Muscle of leg (tissue), 11 donors: ENCODE results near the gene CUX1. TPM values are rescaled to one million over a fixed set of nuclear protein-coding genes. Genes with fewer than 3 reads are reported as not detected.
"Not testable (repeated sequence)": the region's sequence is repeated elsewhere in the genome, so short reads cannot be mapped to it uniquely, and the experiment has no call there.

Experiments used
- DNase-seq: peaks from one replicate; pipeline ENCODE4 v3.0.0; 2013
- H3K27ac ChIP-seq: one replicate; pipeline ENCODE4 v1.5.1; 2013; ENCODE audit warnings: mild to moderate bottlenecking, low read length, control low read depth
- H3K27me3 ChIP-seq: one replicate; pipeline ENCODE4 v1.6.1; 2013; ENCODE audit warnings: low read length; ENCODE audit not compliant: control insufficient read depth, insufficient read depth
- H3K36me3 ChIP-seq: one replicate; pipeline ENCODE4 v1.6.1; 2013; ENCODE audit warnings: low read length; ENCODE audit not compliant: control insufficient read depth, insufficient read depth
- H3K4me1 ChIP-seq: one replicate; pipeline ENCODE4 v1.6.1; 2013; ENCODE audit warnings: low read length; ENCODE audit not compliant: control insufficient read depth, insufficient read depth
- H3K4me3 ChIP-seq: one replicate; pipeline ENCODE4 v1.5.1; 2013; ENCODE audit warnings: low read length, control low read depth
- H3K9me3 ChIP-seq: replicated peaks from 2 replicates; pipeline ENCODE4 v1.6.1; 2013; ENCODE audit warnings: low read depth, low read length; ENCODE audit not compliant: control insufficient read depth
- WGBS: methylation state at CpG from one replicate; pipeline ENCODE4 v1.1.5; 2013; ENCODE audit warnings: missing lambda C conversion rate; ENCODE audit not compliant: insufficient coverage; 5-methylcytosine and 5-hydroxymethylcytosine counted together
- polyA plus RNA-seq, 8 donors: library from polyadenylated mRNA; unstranded; fragments of 120-200 nt; gene quantifications; one replicate each; pipeline versions ENCODE4 v1.2.1 to v1.2.3, GENCODE V29; 2013; ENCODE audit warnings: inconsistent platforms in 1 of 8, low replicate concordance in 1 of 8; ENCODE audit not compliant: insufficient read length in 8 of 8, insufficient read depth in 1 of 8
- total RNA-seq: library from RNA; stranded (reverse); fragments of 120-200 nt; gene quantifications from one replicate; pipeline ENCODE4 v1.2.4, GENCODE V29; 2013

Gene CUX1
- total and polyA plus RNA-seq, 9 donors: 29.4 to 46.9 (median 40.8) TPM

DNA sequence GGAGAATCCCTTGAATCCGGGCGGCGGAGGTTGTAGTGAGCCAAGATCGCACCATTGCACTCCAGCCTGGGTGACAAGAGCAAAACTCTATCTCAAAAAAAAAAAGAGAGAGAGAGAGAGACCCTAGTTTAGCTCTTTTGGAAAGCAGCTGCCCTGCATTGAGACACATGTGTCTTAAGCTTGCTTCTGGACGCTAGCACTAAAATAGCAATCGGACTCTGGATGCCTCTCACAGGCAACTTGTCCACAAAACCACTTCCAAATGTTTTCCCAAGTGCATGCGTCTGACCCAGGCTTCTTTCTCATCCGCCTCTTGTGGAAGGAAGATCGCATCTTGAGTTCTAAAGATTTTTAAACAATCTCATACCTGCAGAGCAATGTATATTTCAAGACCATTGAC is 182.7 kb downstream of the CUX1 start:
- Histone ChIP-seq H3K4me3 (no peak overlapping the region), H3K27me3 (no peaks in the 10 kb centered on the region), H3K9me3 (no peaks in the 10 kb centered on the region), H3K36me3 (no peaks in the 10 kb centered on the region), H3K27ac (no peak overlapping the region), H3K4me1 (peaks cover 39% of the 10 kb centered on the region)
- WGBS: 20% methylated on average over 3 of the region's 9 CpGs
- DNase-seq: peak; percentile 79

DNA sequence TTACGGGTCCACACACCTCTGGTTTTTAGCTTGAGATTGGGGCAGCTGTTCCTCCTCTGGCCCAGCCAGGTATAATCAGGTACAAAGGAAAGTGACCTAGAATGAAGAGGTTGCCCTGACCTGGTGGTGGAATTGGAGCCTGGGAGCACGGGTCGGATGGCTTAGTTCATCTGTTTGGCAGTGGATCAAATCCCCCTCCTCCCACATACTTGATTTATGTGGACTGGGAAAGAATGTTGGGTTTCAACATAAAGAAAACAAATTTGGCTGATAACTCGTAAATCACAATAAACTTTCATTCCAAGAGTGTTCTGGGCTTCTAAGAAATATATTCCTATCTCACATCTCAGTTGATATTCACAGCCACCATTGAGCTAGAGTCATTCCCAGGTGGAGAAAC is 186.8 kb downstream of the CUX1 start:
- no peak for DNase-seq
- no peak overlapping the region for H3K27ac ChIP-seq
- H3K4me1 ChIP-seq: peaks cover 26% of the 10 kb centered on the region
- H3K27me3 ChIP-seq: no peaks in the 10 kb centered on the region
- no peaks in the 10 kb centered on the region for H3K9me3 ChIP-seq
- WGBS: 75% methylated on average over 1 of the region's 4 CpGs
- H3K4me3 ChIP-seq: no peak overlapping the region
- no peaks in the 10 kb centered on the region for H3K36me3 ChIP-seq

DNA sequence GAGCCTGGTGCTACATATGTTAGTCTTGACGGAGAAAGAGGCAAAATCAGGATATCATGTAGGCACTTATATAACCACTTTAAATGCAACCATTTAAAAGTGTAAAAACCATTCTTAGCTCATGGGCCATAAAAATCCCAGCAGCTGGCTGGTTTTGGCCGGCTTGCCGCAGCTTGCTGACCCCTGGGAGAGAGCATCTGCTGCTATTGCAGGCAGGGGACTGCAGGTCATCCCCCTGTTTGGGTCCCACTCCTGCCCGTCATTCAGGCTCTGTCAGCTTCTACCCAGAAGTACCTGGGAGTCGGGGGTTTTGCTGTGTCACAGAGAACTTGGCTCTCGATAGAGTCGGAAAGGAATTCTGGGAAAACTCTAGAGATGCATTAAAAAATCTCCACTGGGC is 187.4 kb downstream of the CUX1 start:
- no peak overlapping the region for H3K27ac ChIP-seq
- DNase-seq: peak; percentile 33
- H3K36me3 ChIP-seq: no peaks in the 10 kb centered on the region
- no peak overlapping the region for H3K4me3 ChIP-seq
- H3K4me1 ChIP-seq: peaks cover 20% of the 10 kb centered on the region
- no peaks in the 10 kb centered on the region for H3K27me3 ChIP-seq
- 33% methylated on average over 6 of the region's 7 CpGs for WGBS
- no peaks in the 10 kb centered on the region for H3K9me3 ChIP-seq

DNA sequence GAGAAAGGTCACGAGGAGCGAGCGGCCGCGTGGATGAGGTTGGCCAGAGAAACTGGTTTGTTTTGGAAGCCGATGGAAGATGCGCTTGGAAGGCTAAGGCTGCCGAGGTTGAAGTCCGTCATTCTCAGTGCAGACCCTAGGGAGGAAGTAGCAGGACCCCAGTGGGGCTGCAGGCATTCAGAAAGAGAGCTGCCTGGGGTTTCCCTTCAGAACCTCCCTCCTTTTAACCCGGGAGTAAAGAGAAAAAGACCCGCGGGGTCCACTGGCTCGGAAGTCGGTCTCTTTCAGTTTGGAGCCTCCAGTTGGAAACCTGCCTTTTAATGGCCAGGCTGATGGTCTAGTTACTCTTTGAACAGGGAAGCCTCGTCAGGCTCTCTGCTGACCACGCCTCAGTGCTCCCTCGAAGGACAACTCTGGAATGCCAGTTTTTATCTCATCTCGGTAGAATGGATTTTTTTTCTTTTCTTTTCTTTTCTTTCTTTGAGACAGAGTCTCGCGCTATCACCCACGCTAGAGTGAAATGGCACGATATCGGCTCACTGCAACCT is 188.6 kb downstream of the CUX1 start:
- Histone ChIP-seq H3K27me3 (no peaks in the 10 kb centered on the region), H3K4me1 (peaks cover 11% of the 10 kb centered on the region), H3K9me3 (no peaks in the 10 kb centered on the region), H3K27ac (no peak overlapping the region), H3K4me3 (no peak overlapping the region), H3K36me3 (no peaks in the 10 kb centered on the region)
- DNase-seq: no peak
- WGBS: 76% methylated on average over 13 of the region's 23 CpGs

DNA sequence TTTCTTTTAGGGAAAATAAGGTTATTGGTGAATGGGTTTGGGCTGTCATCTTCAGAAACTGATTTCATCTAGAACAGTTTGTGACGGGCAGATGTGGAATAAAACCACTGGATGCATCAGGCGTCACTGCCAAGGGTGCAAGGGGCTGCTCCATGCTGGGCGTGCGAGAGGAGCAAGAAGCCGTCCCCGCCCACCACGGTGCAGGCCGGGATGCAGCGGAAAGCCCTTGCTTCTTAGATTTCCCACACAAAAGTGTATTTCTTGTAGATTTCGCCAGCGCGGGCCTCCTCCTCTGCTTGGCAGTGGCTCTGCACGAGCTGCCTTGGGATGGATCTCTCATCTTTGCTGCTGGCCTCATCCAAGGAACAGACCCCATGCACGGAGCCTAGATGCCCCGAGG is 189.3 kb downstream of the CUX1 start:
- H3K36me3 ChIP-seq: no peaks in the 10 kb centered on the region
- WGBS: 90% methylated on average over 13 of the region's 15 CpGs
- no peaks in the 10 kb centered on the region for H3K27me3 ChIP-seq
- no peak overlapping the region for H3K27ac ChIP-seq
- H3K9me3 ChIP-seq: no peaks in the 10 kb centered on the region
- peaks cover 11% of the 10 kb centered on the region for H3K4me1 ChIP-seq
- H3K4me3 ChIP-seq: no peak overlapping the region
- no peak for DNase-seq

DNA sequence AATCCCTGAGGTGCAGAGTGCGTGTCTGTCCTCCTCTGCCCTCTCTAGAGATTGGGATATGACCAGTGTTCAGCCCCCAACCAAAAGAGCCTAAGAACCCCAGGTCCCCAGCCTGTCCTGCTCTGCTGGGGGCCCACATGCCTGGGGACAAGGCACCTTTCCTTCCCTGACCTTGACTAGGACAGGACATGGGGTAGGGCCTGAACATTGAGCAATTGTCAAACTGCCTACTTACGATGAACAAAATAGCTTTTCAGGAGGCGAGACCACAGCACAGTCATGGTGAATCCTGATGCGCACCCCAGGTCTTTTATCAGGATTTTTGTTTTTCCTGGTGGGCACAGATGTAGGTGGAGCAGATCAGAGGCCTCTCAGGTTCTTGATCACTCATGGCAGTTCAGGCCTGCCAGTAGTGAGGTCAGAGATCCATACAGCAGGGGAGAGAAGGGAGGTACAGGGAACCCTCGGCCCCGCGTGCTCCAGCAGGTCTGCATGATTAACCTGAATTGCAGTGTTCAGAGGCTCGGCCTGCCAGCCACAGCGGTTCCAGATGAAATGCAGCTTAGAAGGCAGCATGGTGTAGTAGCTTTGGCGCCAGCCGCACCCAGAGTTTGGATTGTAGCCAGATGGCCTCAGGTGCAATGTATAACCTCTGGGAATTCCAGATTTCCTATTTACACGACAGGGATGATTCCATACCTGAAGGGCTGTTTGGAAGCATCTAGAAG is 191.3 kb downstream of the CUX1 start:
- DNase-seq: no peak
- no peaks in the 10 kb centered on the region for H3K9me3 ChIP-seq

DNA sequence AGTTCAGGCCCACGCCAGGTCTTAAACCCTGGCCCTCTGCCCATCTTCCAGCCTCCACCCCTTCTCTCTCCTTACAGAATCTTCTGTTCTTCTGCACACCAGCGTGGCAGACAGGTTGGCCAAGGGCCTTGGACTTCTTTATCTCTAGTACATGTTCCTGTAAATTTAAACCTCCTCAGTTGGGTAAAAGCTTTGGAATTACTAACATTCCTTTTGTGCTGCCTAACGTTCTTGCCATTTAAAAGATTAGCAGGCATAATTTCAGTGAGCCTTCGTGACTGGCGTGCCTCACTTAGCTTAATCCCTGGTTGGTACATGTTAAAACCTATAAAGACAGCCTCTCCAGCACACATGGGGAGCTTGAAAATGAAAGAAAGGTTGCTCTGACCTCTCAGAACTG is 192.2 kb downstream of the CUX1 start:
- Histone ChIP-seq H3K4me3 (no peak overlapping the region), H3K27me3 (no peaks in the 10 kb centered on the region), H3K9me3 (no peaks in the 10 kb centered on the region), H3K4me1 (peaks cover 8% of the 10 kb centered on the region), H3K27ac (no peak overlapping the region), H3K36me3 (no peaks in the 10 kb centered on the region)
- WGBS: 84% methylated on average over 4 of the region's 5 CpGs
- no peak for DNase-seq

More for the DNA sequence above, 191.3 kb downstream of the CUX1 start:
- no peak overlapping the region for H3K4me3 ChIP-seq
- no peak overlapping the region for H3K27ac ChIP-seq
- H3K4me1 ChIP-seq: peaks cover 11% of the 10 kb centered on the region
- 91% methylated on average over 11 of the region's 12 CpGs for WGBS
- H3K27me3 ChIP-seq: no peaks in the 10 kb centered on the region
- no peaks in the 10 kb centered on the region for H3K36me3 ChIP-seq

DNA sequence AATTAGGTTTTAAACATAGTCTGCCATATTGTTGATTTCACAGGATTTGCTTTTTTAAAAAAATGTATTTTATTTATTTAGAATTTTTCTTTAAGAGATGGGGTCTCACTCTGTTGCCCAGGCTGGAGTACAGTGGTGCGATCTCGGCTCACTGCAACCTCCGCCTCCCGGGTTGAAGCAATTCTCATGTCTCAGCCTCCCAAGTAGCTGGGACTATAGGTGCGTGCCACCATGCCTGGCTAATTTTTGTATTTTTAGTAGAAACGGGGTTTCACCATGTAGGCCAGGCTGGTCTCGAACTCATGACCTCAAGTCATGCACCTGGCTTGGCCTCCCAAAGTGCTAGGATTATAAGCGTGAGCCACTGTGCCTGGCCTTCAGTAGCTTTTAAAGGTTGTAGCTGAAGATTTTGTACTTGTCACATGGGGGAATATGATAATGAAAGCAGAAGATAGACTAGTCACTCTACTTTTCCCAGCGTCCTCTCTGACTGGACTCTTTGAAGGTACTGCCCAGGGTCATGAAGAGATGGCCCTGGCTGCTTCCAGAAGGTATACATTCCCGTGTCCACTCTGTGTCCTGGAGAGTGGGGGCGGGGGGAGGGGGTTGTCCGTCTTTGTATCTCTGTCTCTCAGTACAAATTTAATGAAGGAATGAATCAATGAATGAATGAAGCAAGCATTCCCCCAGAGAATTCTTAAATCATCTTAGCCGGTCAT is 194.8 kb downstream of the CUX1 start:
- not testable (repeated sequence) for H3K36me3 ChIP-seq, H3K27ac ChIP-seq, H3K9me3 ChIP-seq, H3K4me1 ChIP-seq, DNase-seq, H3K4me3 ChIP-seq, H3K27me3 ChIP-seq
- WGBS: 84% methylated on average over 6 of the region's 13 CpGs

DNA sequence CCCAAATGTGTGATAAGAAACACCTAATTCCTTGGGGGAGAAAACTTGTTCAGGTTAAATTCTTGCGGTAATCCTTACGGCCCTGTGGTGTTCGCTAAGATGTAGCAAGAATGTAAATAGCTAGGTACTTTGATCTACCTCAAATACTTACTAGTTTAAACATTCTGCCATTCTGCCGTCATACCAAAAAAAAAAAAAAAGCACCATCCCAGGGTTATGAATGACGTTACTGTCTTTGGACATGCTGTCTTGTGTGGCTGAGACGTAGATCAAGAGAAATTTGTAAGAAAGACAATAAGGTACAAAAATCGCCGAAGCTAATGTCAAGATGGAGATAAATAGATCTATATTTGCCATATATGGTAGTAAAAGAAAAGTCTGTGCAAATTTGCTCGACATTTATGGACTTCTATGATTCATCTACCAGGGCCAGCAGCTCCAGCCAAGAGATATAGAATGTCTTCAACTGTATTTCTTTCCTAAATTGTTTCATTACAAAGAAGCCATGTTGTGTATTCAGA is 195.6 kb downstream of the CUX1 start:
- Histone ChIP-seq H3K36me3 (no peaks in the 10 kb centered on the region), H3K27ac (no peak overlapping the region), H3K27me3 (no peaks in the 10 kb centered on the region), H3K4me1 (no peaks in the 10 kb centered on the region), H3K4me3 (no peak overlapping the region), H3K9me3 (no peaks in the 10 kb centered on the region)
- 70% methylated on average over 2 of the region's 9 CpGs for WGBS
- DNase-seq: no peak

DNA sequence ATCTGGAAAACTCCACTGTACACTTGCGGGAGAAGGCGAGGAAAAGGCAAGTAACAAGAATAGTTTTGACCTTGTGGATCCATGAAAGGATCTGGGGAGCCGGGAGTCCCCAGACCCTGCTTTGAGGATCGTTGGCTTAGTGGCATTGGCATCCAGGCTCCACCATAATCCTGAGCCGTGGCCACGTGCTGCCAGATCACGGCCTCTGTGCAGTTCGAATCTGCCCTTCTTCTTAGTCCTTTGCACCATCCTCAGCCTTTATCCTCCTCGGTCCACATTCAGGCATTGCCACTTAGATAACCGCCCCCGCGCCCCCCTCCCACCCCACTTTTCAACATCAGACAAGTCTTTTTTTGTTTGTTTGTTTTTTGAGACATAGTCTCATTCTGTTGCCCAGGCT is 201.4 kb downstream of the CUX1 start:
- H3K27ac ChIP-seq: no peak overlapping the region

More for the DNA sequence above, 201.4 kb downstream of the CUX1 start:
- WGBS: 88% methylated on average over 8 of the region's 12 CpGs
- peaks cover 2% of the 10 kb centered on the region for H3K36me3 ChIP-seq
- H3K4me1 ChIP-seq: peaks cover 4% of the 10 kb centered on the region
- H3K27me3 ChIP-seq: no peaks in the 10 kb centered on the region
- no peak for DNase-seq
- no peaks in the 10 kb centered on the region for H3K9me3 ChIP-seq
- no peak overlapping the region for H3K4me3 ChIP-seq
